ENCODE data around the gene GJD3.

GJD3 gene

GRCh38 chr17:40340327-40340726, 24.2 kb downstream of the GJD3 start:
- DNase-seq = no peak

GRCh38 chr17:40338941-40339649, 25.4 kb downstream of the GJD3 start:
- DNase-seq = no peak

GRCh38 chr17:40338058-40338457, 26.5 kb downstream of the GJD3 start:
- DNase-seq = no peak

GRCh38 chr17:40337351-40337750, 27.2 kb downstream of the GJD3 start:
- DNase-seq = no peak

- no peak for DNase-seq
Measured at GRCh38 chr17:40335620-40336019, 28.9 kb downstream of the GJD3 start.

- DNase-seq = no peak
Measured at GRCh38 chr17:40333781-40334448, 30.6 kb downstream of the GJD3 start.

GRCh38 chr17:40331743-40332641, 32.5 kb downstream of the GJD3 start:
- no peak for DNase-seq

GRCh38 chr17:40330850-40331470, 33.6 kb downstream of the GJD3 start:
- DNase-seq = no peak

GRCh38 chr17:40329839-40330794, 34.4 kb downstream of the GJD3 start:
- peak; percentile 74 for DNase-seq

- DNase-seq = no peak
Measured at GRCh38 chr17:40328386-40328766, 36.2 kb downstream of the GJD3 start.

GRCh38 chr17:40327735-40328385, 36.7 kb downstream of the GJD3 start:
- DNase-seq = no peak

GRCh38 chr17:40327244-40327729, 37.2 kb downstream of the GJD3 start:
- DNase-seq = no peak

- no peak for DNase-seq
Measured at GRCh38 chr17:40326832-40327199, 37.7 kb downstream of the GJD3 start.

- DNase-seq = peak; percentile 85
Measured at GRCh38 chr17:40326014-40326831, 38.3 kb downstream of the GJD3 start.

- peak; percentile 60 for DNase-seq
Measured at GRCh38 chr17:40325156-40326013, 39.2 kb downstream of the GJD3 start.

- peak; percentile 94 for DNase-seq
Measured at GRCh38 chr17:40323391-40324381, 40.9 kb downstream of the GJD3 start.

- DNase-seq = peak; percentile 97
Measured at GRCh38 chr17:40322358-40323315, 41.9 kb downstream of the GJD3 start.

Measured in CD4-positive, alpha-beta T cell treated with Interleukin-15 for 1 hour (primary cell).